Liver (tissue), 9 donors: Measurements from ENCODE around the gene ZFYVE28. TPM values are rescaled to one million over a fixed set of nuclear protein-coding genes. Genes with fewer than 3 reads are reported as not detected.

Experiments
- DNase-seq: peaks from one replicate; pipeline ENCODE4 v3.0.0-alpha.2; 2017; ENCODE audit warnings: low spot score
- H3K27ac ChIP-seq, 2 donors: one replicate each; pipeline ENCODE4 v1.7.0; 2013; ENCODE audit warnings: inconsistent platforms in 2 of 2, low read length in 2 of 2, control low read depth in 1 of 2, low read depth in 1 of 2, mild to moderate bottlenecking in 1 of 2
- H3K27me3 ChIP-seq, 4 donors: one replicate each; pipeline versions ENCODE4 v1.6.1 to v1.7.0; 2013; ENCODE audit warnings: low read length in 3 of 4, inconsistent platforms in 1 of 4, mild to moderate bottlenecking in 1 of 4, moderate library complexity in 1 of 4; ENCODE audit not compliant: control insufficient read depth in 4 of 4, insufficient read depth in 4 of 4
- H3K36me3 ChIP-seq, 4 donors: one replicate each; pipeline versions ENCODE4 v1.6.1 to v1.7.0; 2013; ENCODE audit warnings: low read length in 3 of 4, mild to moderate bottlenecking in 3 of 4, low read depth in 1 of 4, moderate library complexity in 1 of 4; ENCODE audit not compliant: control insufficient read depth in 4 of 4, insufficient read depth in 3 of 4
- H3K4me1 ChIP-seq, 4 donors: one replicate each; pipeline versions ENCODE4 v1.6.1 to v1.7.0; 2013; ENCODE audit warnings: low read length in 3 of 4, mild to moderate bottlenecking in 3 of 4, moderate library complexity in 1 of 4; ENCODE audit not compliant: control insufficient read depth in 4 of 4, insufficient read depth in 4 of 4
- H3K4me3 ChIP-seq, 3 donors: one replicate each; pipeline versions ENCODE4 v1.6.1 to v1.7.0; 2013; ENCODE audit warnings: low read length in 3 of 3, control low read depth in 1 of 3, low read depth in 1 of 3, mild to moderate bottlenecking in 1 of 3
- H3K9ac ChIP-seq, 2 donors: one replicate each; pipeline ENCODE4 v1.7.0; 2013; ENCODE audit warnings: low read length in 2 of 2, mild to moderate bottlenecking in 2 of 2, moderate library complexity in 2 of 2, control low read depth in 1 of 2, low read depth in 1 of 2
- H3K9me3 ChIP-seq, 4 donors: one replicate each; pipeline versions ENCODE4 v1.6.1 to v1.7.0; 2013; ENCODE audit warnings: low read length in 3 of 4; ENCODE audit not compliant: control insufficient read depth in 4 of 4
- CTCF ChIP-seq: fragments of 150-350 bp; IDR thresholded peaks from 2 replicates; pipeline ENCODE4 v1.5.1; 2017; ENCODE audit warnings: improper control_type of control experiment, low read depth, low read length; ENCODE audit not compliant: missing input control
- FOXA1 ChIP-seq: IDR thresholded peaks from 2 replicates; pipeline ENCODE4 v1.6.1; 2016; ENCODE audit warnings: antibody characterized with exemption
- FOXA2 ChIP-seq: IDR thresholded peaks from 2 replicates; pipeline ENCODE4 v1.6.1; 2016; ENCODE audit warnings: antibody characterized with exemption
- GABPA ChIP-seq, 2 donors: IDR thresholded peaks in 1 of 2; conservative IDR thresholded peaks in 1 of 2; 2 replicates each; pipeline ENCODE4 v1.6.1; 2016; ENCODE audit warnings: antibody characterized with exemption in 2 of 2, mild to moderate bottlenecking in 1 of 2, moderate library complexity in 1 of 2
- JUND ChIP-seq, 2 donors: IDR thresholded peaks; 2 replicates each; pipeline ENCODE4 v1.6.1; 2016; ENCODE audit warnings: antibody characterized with exemption in 2 of 2
- RAD21 ChIP-seq, 2 donors: IDR thresholded peaks; 2 replicates each; pipeline ENCODE4 v1.6.1; 2016; ENCODE audit warnings: antibody characterized with exemption in 2 of 2, mild to moderate bottlenecking in 2 of 2
- SP1 ChIP-seq: IDR thresholded peaks from 2 replicates; pipeline ENCODE4 v1.6.1; 2018; ENCODE audit warnings: antibody characterized with exemption, mild to moderate bottlenecking
- YY1 ChIP-seq: IDR thresholded peaks from 2 replicates; pipeline ENCODE4 v1.6.1; 2016; ENCODE audit warnings: antibody characterized with exemption, mild to moderate bottlenecking
- WGBS: extraction: QIAGEN DNeasy Blood & Tissue Kit; methylation state at CpG from one replicate; pipeline ENCODE4 v1.1.7; 2013; 5-methylcytosine and 5-hydroxymethylcytosine counted together
- polyA plus RNA-seq, 2 donors: library from polyadenylated mRNA; stranded (reverse) in 1 of 2; unstranded in 1 of 2; fragments of 200-250 nt in 1 of 2; fragments of >200 nt in 1 of 2; fragmentation: Nextera tagmentation in 1 of 2; extraction: Ambion mirVana in 1 of 2; gene quantifications; one replicate each; pipeline versions ENCODE4 v1.2.1 to v1.2.3, GENCODE V29; 2013 to 2015
- total RNA-seq, 2 donors: library from RNA; depleted of rRNA; stranded (reverse); fragments of >200 nt; gene quantifications; one replicate each; pipeline ENCODE4 v1.2.3, GENCODE V29; 2014
- TF ChIP-seq, protein P1 (sequence below): IDR thresholded peaks from 2 replicates; pipeline ENCODE4 v1.6.1; 2016; ENCODE audit warnings: antibody characterized with exemption
- TF ChIP-seq, protein P2 (sequence below): IDR thresholded peaks from 2 replicates; pipeline ENCODE4 v1.6.1; 2016; ENCODE audit warnings: antibody characterized with exemption, mild to moderate bottlenecking
- donor health status: healthy.
- donor health status: healthy.
- donor health status: healthy.
- donor health status: healthy.
- donor health status: healthy.

The ZFYVE28 gene
- total and polyA plus RNA-seq, 4 donors, result 2.0 to 6.1 (median 2.7) TPM

DNA sequence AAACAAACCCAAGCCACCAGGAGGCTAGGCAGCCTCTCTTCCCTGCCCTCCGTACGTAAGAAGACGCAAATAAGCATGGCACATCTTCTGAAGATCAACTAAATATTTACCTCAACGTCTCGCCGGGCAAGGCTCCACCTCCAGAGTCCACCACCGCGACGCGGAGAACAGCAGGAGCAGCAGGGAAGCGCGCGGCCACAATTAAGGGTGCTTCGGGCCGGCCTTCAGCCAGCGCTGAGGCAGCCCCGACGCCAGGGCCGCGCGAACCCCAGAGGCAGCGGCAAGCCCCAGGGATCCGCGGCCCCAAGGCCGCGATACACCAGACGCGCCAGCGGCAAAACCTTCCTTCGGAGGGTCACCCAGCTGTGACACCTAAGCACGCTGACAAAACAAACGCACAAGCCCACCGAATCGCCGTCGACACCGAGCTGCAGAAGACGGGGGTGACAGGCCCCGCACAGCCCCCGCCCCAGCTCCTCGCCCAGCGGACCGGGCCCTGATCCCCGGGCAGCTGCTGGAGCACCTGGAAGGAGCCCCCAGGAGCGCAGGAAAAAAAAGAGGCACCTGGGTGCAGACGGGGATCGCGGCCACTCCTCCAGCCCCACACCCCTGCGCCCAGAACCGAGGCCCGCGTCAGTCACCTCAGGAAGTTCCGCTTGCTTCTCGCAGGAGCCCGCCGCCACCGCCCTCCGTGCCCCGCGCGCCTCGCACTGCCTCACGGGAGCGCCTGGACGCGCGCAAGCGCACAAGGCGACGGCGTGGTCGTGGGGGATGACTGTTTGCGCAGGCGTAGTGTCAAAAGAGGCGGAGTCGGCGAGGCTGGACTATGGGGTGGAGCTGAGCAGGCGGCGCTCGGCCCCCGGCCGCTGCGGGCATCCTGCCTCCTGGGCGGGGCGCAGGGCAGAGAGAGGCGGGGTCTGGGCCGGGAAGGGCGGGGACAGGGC is 176.8 kb downstream of the ZFYVE28 start, which contains the start of the genes HAUS3 and POLN:
TSS of gene HAUS3 (minus strand) at position 712 of the 944 bp plus-strand sequence. CDS start 1,175 bp downstream, outside the sequence.
TSS of gene POLN (minus strand) at position 712 of the 944 bp plus-strand sequence. CDS start 12,890 bp downstream, outside the sequence.
- peak within 1 kb of the TSS; percentile 65 to 67 for H3K27ac ChIP-seq
- under 1% methylated on average over 88 of the region's 88 CpGs for WGBS

More for the DNA sequence above, 176.8 kb downstream of the ZFYVE28 start, which contains the start of the genes HAUS3 and POLN:
- no peak for TF ChIP-seq JUND (IDR thresholded peaks at IDR 0.05)
- TF ChIP-seq SP1, result peak; percentile 59
- TF ChIP-seq FOXA2, result no peak
- TF ChIP-seq, protein P1, sequence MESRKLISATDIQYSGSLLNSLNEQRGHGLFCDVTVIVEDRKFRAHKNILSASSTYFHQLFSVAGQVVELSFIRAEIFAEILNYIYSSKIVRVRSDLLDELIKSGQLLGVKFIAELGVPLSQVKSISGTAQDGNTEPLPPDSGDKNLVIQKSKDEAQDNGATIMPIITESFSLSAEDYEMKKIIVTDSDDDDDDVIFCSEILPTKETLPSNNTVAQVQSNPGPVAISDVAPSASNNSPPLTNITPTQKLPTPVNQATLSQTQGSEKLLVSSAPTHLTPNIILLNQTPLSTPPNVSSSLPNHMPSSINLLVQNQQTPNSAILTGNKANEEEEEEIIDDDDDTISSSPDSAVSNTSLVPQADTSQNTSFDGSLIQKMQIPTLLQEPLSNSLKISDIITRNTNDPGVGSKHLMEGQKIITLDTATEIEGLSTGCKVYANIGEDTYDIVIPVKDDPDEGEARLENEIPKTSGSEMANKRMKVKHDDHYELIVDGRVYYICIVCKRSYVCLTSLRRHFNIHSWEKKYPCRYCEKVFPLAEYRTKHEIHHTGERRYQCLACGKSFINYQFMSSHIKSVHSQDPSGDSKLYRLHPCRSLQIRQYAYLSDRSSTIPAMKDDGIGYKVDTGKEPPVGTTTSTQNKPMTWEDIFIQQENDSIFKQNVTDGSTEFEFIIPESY, result no peak
- peak; percentile 37 for TF ChIP-seq YY1
- TF ChIP-seq GABPA (IDR thresholded peaks at IDR 0.05 in 1 of 2, conservative IDR thresholded peaks at IDR 0.05 in 1 of 2), result peak in 1 of 2 donors; percentile 67
- peak; percentile 30 for TF ChIP-seq FOXA1
- TF ChIP-seq CTCF, result peak; percentile 1
- TF ChIP-seq, protein P2, sequence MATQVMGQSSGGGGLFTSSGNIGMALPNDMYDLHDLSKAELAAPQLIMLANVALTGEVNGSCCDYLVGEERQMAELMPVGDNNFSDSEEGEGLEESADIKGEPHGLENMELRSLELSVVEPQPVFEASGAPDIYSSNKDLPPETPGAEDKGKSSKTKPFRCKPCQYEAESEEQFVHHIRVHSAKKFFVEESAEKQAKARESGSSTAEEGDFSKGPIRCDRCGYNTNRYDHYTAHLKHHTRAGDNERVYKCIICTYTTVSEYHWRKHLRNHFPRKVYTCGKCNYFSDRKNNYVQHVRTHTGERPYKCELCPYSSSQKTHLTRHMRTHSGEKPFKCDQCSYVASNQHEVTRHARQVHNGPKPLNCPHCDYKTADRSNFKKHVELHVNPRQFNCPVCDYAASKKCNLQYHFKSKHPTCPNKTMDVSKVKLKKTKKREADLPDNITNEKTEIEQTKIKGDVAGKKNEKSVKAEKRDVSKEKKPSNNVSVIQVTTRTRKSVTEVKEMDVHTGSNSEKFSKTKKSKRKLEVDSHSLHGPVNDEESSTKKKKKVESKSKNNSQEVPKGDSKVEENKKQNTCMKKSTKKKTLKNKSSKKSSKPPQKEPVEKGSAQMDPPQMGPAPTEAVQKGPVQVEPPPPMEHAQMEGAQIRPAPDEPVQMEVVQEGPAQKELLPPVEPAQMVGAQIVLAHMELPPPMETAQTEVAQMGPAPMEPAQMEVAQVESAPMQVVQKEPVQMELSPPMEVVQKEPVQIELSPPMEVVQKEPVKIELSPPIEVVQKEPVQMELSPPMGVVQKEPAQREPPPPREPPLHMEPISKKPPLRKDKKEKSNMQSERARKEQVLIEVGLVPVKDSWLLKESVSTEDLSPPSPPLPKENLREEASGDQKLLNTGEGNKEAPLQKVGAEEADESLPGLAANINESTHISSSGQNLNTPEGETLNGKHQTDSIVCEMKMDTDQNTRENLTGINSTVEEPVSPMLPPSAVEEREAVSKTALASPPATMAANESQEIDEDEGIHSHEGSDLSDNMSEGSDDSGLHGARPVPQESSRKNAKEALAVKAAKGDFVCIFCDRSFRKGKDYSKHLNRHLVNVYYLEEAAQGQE, result peak; percentile 41
- TF ChIP-seq RAD21 (IDR thresholded peaks at IDR 0.05), result peak; percentile 19 to 42
- Histone ChIP-seq H3K9me3 (no peaks in the 10 kb centered on the region), H3K36me3 (no peaks in the 10 kb centered on the region), H3K4me1 (peaks cover 4 to 26% (median 22%) of the 10 kb centered on the region in 4 donors), H3K9ac (peak within 1 kb of the TSS; percentile 75 to 86), H3K27me3 (no peaks in the 10 kb centered on the region), H3K4me3 (peak within 1 kb of the TSS; percentile 84 to 94 (median 93))
- DNase-seq, result peak; percentile 99
